HCT116 (cell line): ENCODE measurements around the gene PBXIP1.

ENCODE experiments used
- EGR1 ChIP-seq: IDR thresholded peaks from 2 replicates; pipeline ENCODE4 v1.6.1; 2012; ENCODE audit warnings: low read depth
- POLR2A ChIP-seq: IDR thresholded peaks from 2 replicates; pipeline ENCODE4 v1.7.0; 2011; ENCODE audit warnings: borderline replicate concordance; ENCODE audit not compliant: insufficient read depth, insufficient read length; ENCODE audit errors: extremely low read depth
- POLR2AphosphoS5 ChIP-seq: IDR thresholded peaks from 2 replicates; pipeline ENCODE4 v1.6.1; 2011; ENCODE audit warnings: mild to moderate bottlenecking, low read depth, low read length, moderate library complexity
- RAD21 ChIP-seq: IDR thresholded peaks from 2 replicates; pipeline ENCODE4 v1.6.1; 2012; ENCODE audit warnings: low read depth, mild to moderate bottlenecking
- REST ChIP-seq: IDR thresholded peaks from 2 replicates; pipeline ENCODE4 v1.6.1; 2012; ENCODE audit warnings: low read depth
- SIN3A ChIP-seq: IDR thresholded peaks from 2 replicates; pipeline ENCODE4 v1.6.1; 2012; ENCODE audit warnings: low read depth
- TF ChIP-seq, protein P1 (sequence below), 3 experiments: fragments of 200-600 bp in 1 of 3; sonication (generic) in 1 of 3; IDR thresholded peaks in 2 of 3; conservative IDR thresholded peaks in 1 of 3; 2 replicates each; pipeline ENCODE4 v1.5.1; 2012 to 2017; ENCODE audit warnings: low read depth in 2 of 3, low read length in 2 of 3, antibody characterized with exemption in 1 of 3, borderline replicate concordance in 1 of 3, control low read depth in 1 of 3, mild to moderate bottlenecking in 1 of 3, mixed read lengths in 1 of 3, mixed run types in 1 of 3, moderate library complexity in 1 of 3; ENCODE audit not compliant: insufficient read depth in 1 of 3

DNA sequence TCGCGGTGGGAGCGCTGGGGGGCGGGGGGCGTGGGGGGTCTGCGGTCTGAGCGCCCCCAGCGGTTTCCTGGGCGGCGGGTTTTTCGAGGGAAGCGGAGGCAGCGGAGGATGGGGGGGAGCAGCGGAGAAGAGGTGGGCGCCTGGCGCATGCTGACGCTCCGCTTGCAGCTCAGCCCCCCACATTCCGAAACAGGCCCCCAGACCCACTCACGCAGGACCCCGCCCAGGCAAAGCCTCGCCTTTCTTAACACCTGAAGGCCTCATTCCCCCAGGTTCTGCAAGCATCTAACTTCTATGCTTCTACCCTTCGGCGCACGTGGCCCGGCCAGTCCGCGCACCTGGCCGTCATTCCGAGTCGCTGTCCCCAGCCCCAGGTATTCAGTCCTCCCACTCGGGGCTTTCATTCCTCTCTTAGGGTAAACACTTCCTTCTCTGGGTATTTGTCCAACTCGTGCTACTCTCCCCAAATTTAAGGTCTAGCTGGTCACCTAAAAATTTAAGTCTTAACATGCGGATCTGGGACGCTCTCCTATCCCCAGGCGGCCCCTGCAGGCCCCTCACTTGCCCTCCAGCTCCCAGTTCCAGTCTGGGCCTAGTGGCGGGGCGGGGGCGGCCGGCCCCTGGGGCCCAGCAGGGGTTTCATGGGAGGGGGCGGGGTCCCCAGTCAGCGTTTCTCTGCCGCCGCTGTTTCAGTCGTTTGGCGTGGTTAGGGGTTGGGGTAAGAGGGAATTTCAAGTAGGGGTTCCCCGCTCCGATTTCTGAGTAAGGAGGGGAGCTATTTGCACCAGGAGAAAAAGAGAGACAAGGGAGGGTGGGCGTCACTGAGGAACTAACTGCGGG is 43.9 kb upstream of the PBXIP1 start:
- TF ChIP-seq POLR2A: peak; percentile 49
- TF ChIP-seq EGR1: no peak
- no peak for TF ChIP-seq REST
- TF ChIP-seq, protein P1, sequence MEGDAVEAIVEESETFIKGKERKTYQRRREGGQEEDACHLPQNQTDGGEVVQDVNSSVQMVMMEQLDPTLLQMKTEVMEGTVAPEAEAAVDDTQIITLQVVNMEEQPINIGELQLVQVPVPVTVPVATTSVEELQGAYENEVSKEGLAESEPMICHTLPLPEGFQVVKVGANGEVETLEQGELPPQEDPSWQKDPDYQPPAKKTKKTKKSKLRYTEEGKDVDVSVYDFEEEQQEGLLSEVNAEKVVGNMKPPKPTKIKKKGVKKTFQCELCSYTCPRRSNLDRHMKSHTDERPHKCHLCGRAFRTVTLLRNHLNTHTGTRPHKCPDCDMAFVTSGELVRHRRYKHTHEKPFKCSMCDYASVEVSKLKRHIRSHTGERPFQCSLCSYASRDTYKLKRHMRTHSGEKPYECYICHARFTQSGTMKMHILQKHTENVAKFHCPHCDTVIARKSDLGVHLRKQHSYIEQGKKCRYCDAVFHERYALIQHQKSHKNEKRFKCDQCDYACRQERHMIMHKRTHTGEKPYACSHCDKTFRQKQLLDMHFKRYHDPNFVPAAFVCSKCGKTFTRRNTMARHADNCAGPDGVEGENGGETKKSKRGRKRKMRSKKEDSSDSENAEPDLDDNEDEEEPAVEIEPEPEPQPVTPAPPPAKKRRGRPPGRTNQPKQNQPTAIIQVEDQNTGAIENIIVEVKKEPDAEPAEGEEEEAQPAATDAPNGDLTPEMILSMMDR (IDR thresholded peaks at IDR 0.05 in 2 of 3, conservative IDR thresholded peaks at IDR 0.05 in 1 of 3; ENCODE audit: borderline replicate concordance in 1 of 3, insufficient read depth in 1 of 3, low read depth in 2 of 3, low read length in 2 of 3): no peak
- no peak for TF ChIP-seq SIN3A
- TF ChIP-seq POLR2AphosphoS5: peak; percentile 34; the same call in 1 of the 2 replicates
- TF ChIP-seq RAD21: no peak
